ENCODE measurements around the gene LAD1.

The LAD1 gene

GRCh38 chr1:201346987-201347386, 52.1 kb downstream of the LAD1 start:
- DNase-seq, result no peak

GRCh38 chr1:201346337-201346939, 52.7 kb downstream of the LAD1 start:
- peak; percentile 63 for DNase-seq

GRCh38 chr1:201345081-201345355, 54.1 kb downstream of the LAD1 start:
- DNase-seq, result no peak

- DNase-seq, result no peak
These were observed 54.7 kb downstream of the LAD1 start for GRCh38 chr1:201344206-201345080.

- no peak for DNase-seq
These were observed 57.7 kb downstream of the LAD1 start for GRCh38 chr1:201341377-201341776.

- DNase-seq, result no peak
These were observed 62.2 kb downstream of the LAD1 start for GRCh38 chr1:201336711-201337450.

GRCh38 chr1:201335901-201336300, 63.2 kb downstream of the LAD1 start:
- no peak for DNase-seq

GRCh38 chr1:201335174-201335870, 63.8 kb downstream of the LAD1 start:
- DNase-seq, result no peak

GRCh38 chr1:201334325-201335173, 64.6 kb downstream of the LAD1 start:
- DNase-seq, result no peak

- DNase-seq, result no peak
These were observed 66.3 kb downstream of the LAD1 start for GRCh38 chr1:201332616-201333335.

- no peak for DNase-seq
These were observed 67.1 kb downstream of the LAD1 start for GRCh38 chr1:201332021-201332420.

- no peak for DNase-seq
These were observed 68.0 kb downstream of the LAD1 start for GRCh38 chr1:201331166-201331565.
